ENCODE data around the gene CCDC141. TPM values are rescaled to one million over a fixed set of nuclear protein-coding genes. Genes with fewer than 3 reads are reported as not detected.

Gene CCDC141
- total RNA-seq, 1 experiment from 2014 or later: 0.30 TPM

DNA sequence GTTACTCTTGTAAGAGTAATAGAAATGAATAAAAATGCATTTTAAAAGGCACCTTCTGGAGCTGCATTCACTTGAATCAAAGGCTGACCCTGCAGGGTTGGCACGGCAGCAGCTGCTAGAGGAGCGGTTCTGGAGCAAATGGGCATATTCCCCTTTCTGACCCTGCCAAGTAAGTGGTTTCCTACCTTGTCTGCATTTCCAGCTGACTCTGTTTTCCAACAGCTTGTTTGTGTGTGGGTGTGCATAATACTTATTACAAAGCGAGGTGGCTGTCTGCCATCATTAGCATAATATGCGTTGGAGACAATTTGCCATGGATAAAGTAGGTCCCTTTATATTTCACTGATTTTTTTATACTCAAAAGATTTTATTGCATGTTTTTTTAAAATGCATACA, 221.5 kb downstream of the CCDC141 start (continued):
- TF ChIP-seq SRF (IDR thresholded peaks at IDR 0.05; ENCODE audit: low read depth): no peak

DNA sequence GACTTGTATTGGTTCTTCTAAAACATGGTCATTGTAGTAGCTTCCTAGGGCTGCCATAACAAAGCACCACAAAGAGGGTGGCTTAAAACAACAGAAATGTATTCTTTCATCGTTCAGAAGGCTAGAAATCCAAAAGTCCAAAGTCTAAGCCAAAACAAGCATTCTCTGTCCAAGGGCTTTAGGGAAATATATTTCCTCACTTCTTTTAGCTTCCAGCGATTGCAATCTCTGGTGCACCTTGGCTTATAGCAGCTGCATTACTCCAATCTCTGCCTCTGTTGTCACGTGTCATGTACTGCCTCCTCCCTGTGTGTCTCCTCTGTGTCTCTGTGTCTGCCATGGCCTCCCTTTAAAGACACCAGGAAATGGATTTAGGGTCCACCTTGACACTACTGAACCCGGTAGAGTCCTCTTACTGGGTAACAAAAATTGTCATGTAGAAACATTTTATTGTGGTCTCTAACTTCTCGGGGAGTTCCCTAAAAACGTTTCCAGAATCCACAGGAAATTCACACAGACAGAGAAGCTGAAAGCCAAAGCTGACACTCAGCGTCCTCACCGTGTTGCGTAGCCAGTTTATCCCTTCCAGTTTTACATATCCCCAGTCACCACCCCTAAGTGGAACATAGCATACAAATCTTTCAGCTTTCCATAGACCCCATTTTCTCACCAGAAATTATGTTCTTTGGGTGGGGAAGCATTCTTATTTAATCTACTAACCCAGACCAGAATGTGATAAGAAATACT, 222.0 kb downstream of the CCDC141 start:
- Histone ChIP-seq H3K79me2 (ENCODE audit: insufficient read depth, low read length) (no peaks in the 10 kb centered on the region), H3K4me2 (ENCODE audit: low read length) (no peak overlapping the region), H3K9me2 (ENCODE audit: insufficient read depth) (no peaks in the 10 kb centered on the region), H3K27ac (ENCODE audit: low read depth, low read length) (no peak overlapping the region), H3K4me3 (replicated peaks in 1 of 2; ENCODE audit: low read depth in 1 of 2, low read length in 2 of 2) (no peak overlapping the region), H3K4me1 (ENCODE audit: control insufficient read depth in 1 of 2, insufficient read depth in 2 of 2, low read length in 2 of 2) (no peaks in the 10 kb centered on the region), H3K9me3 (ENCODE audit: control insufficient read depth in 1 of 2, insufficient read depth in 1 of 2, low read depth in 1 of 2, low read length in 2 of 2) (no peaks in the 10 kb centered on the region), H4K20me1 (ENCODE audit: insufficient read depth) (no peaks in the 10 kb centered on the region), H3K27me3 (ENCODE audit: insufficient read depth, low read length) (no peaks in the 10 kb centered on the region), H2AFZ (ENCODE audit: low read depth, low read length, poor library complexity, severe bottlenecking) (no peak overlapping the region), H3K36me3 (ENCODE audit: control insufficient read depth in 1 of 2, insufficient read depth in 2 of 2, low read length in 2 of 2) (no peaks in the 10 kb centered on the region), H3K9ac (ENCODE audit: low read length) (no peak overlapping the region)
- no TSS peak for BruUV-seq (replicated peaks)
- CTCF ChIA-PET: no interaction called here
- POLR2A ChIA-PET: no interaction called here
- TF ChIP-seq ZNF274 (IDR thresholded peaks at IDR 0.05; ENCODE audit: low read depth, low read length) (no peak), EGR1 (IDR thresholded peaks at IDR 0.05; ENCODE audit: low read depth) (no peak), SRF (IDR thresholded peaks at IDR 0.05; ENCODE audit: low read depth) (no peak), ELF1 (IDR thresholded peaks at IDR 0.05; ENCODE audit: borderline replicate concordance, low read depth) (no peak), EZH2 (IDR thresholded peaks at IDR 0.05) (no peak), ZBTB33 (IDR thresholded peaks at IDR 0.05; ENCODE audit: extremely low read depth, insufficient replicate concordance, low read length) (no peak), SIN3A (IDR thresholded peaks at IDR 0.05; ENCODE audit: low read depth) (no peak), EZH2phosphoT487 (IDR thresholded peaks at IDR 0.05; ENCODE audit: borderline replicate concordance) (no peak), CTCF (IDR thresholded peaks at IDR 0.05 in 2 of 3, conservative IDR thresholded peaks at IDR 0.05 in 1 of 3; ENCODE audit: borderline replicate concordance in 1 of 3, insufficient read depth in 1 of 3, low read depth in 2 of 3, low read length in 2 of 3) (no peak), CEBPB (IDR thresholded peaks at IDR 0.05; ENCODE audit: low read depth) (no peak), CBX3 (IDR thresholded peaks at IDR 0.05; ENCODE audit: low read depth) (no peak), SP1 (IDR thresholded peaks at IDR 0.05; ENCODE audit: low read depth) (no peak), TCF7L2 (IDR thresholded peaks at IDR 0.05; ENCODE audit: borderline replicate concordance, extremely low read depth, insufficient read depth, insufficient read length) (no peak), ZFX (IDR thresholded peaks at IDR 0.05) (no peak), YY1 (IDR thresholded peaks at IDR 0.05; ENCODE audit: extremely low read depth, insufficient replicate concordance, low read depth, low read length) (no peak), ATF3 (IDR thresholded peaks at IDR 0.05) (no peak), POLR2AphosphoS5 (IDR thresholded peaks at IDR 0.05; ENCODE audit: low read depth, low read length) (no peak), MAX (IDR thresholded peaks at IDR 0.05) (no peak), FOSL1 (IDR thresholded peaks at IDR 0.05; ENCODE audit: low read depth) (no peak)
- DNase-seq (ENCODE audit: low read depth, low spot score) (no peak), ATAC-seq (no peak)
- RAD21 ChIA-PET (ENCODE audit: low non-redundant PET in 1 of 2, low total read pairs in 2 of 2, uncharacterized antibody in 2 of 2, unreplicated experiment in 2 of 2): no interaction called here
- intact Hi-C loops (cut with micrococcal nuclease): no loop called here

All from HCT116 (cell line).